ENCODE results near the gene FCGR1A. TPM values are rescaled to one million over a fixed set of nuclear protein-coding genes. Genes with fewer than 3 reads are reported as not detected.
"Not testable (repeated sequence)": the region's sequence is repeated elsewhere in the genome, so short reads cannot be mapped to it uniquely, and the experiment has no call there.

Gene FCGR1A
- total RNA-seq, result not detected

- not testable (repeated sequence) for H3K27ac Mint-ChIP-seq; H3K36me3 Mint-ChIP-seq (ENCODE audit: low read depth); H3K4me3 Mint-ChIP-seq; H3K9me3 Mint-ChIP-seq; H3K4me1 Mint-ChIP-seq; H3K27me3 Mint-ChIP-seq
- peak; percentile 39 for ATAC-seq (replicated peaks)
These were observed at the start of gene FCGR1A for GRCh38 chr1:149782600-149782999. Gene FCGR1A (plus strand): TSS chr1:149782694. CDS start chr1:149782744, 50 bp downstream.

- H3K36me3 Mint-ChIP-seq (ENCODE audit: low read depth); H3K4me1 Mint-ChIP-seq; H3K27me3 Mint-ChIP-seq; H3K27ac Mint-ChIP-seq; ATAC-seq (replicated peaks); H3K4me3 Mint-ChIP-seq; H3K9me3 Mint-ChIP-seq: not testable (repeated sequence)
These were observed 49.7 kb upstream of the FCGR1A start for GRCh38 chr1:149732781-149733180.

- not testable (repeated sequence) for H3K27me3 Mint-ChIP-seq; H3K4me3 Mint-ChIP-seq; H3K36me3 Mint-ChIP-seq (ENCODE audit: low read depth); ATAC-seq (replicated peaks); H3K9me3 Mint-ChIP-seq; H3K4me1 Mint-ChIP-seq; H3K27ac Mint-ChIP-seq
These were observed 47.8 kb upstream of the FCGR1A start for GRCh38 chr1:149734692-149735091.

DNA sequence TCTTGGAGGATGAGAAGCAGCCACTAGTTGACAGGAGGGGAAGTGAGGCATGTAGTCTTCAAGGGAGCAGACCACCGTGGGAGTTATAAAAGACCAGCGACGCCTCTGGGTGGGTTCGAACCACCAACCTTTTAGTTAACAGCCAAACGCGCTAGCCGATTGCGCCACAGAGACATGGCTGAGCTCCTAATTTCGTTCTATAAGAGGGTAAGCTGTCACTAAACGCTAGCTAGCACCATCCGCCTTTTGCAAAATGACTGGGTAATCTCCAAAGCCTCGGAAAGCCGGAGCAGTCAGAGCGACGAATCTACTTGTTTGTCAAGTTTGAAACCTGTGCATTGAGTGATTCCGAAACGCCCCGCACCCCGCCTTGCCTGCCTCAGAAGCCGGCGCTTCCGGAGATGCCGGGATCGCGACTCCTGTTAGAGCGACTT lies 42.3 kb upstream of the FCGR1A start:
- not testable (repeated sequence) for H3K9me3 Mint-ChIP-seq; H3K4me1 Mint-ChIP-seq; H3K27me3 Mint-ChIP-seq; H3K36me3 Mint-ChIP-seq (ENCODE audit: low read depth)
- H3K4me3 Mint-ChIP-seq, result peak overlapping the region; percentile 76
- peak; percentile 96 for ATAC-seq (replicated peaks)
- H3K27ac Mint-ChIP-seq, result peak overlapping the region; percentile 90

DNA sequence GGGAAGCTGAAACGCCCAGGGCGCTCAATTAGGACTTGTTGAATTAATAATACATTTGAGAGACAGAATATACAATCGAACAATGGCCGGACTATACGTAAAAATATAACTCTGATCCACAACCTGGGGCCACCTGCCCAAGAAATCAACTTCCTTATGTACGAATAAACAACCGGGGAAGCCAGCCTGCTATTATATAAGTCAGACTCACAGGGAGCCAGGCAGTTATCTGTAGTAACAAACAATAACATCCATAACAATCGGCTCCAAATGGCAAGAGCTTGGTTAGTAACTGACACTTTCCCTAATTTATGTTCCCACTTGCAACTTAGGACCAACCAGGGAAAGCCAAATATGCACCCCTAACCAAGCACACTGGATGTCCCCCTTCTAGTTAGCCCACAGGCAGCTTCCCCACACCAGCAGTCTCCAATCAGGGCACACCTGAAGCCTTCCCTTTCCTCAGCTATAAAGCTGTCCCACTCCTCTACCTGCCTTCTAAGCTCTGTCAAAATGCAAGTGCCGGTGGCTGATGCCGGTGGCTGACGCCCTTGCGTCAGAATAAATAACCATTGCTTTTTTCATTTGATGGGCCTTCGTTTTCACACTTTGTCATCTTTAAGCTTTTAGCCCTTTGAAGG lies 41.8 kb upstream of the FCGR1A start:
- H3K27ac Mint-ChIP-seq, result peak overlapping the region; percentile 90
- not testable (repeated sequence) for H3K4me1 Mint-ChIP-seq; H3K36me3 Mint-ChIP-seq (ENCODE audit: low read depth); H3K9me3 Mint-ChIP-seq; H3K27me3 Mint-ChIP-seq
- H3K4me3 Mint-ChIP-seq, result peak overlapping the region; percentile 76
- peak; percentile 32 for ATAC-seq (replicated peaks)

GRCh38 chr1:149741914-149742313 lies 40.6 kb upstream of the FCGR1A start:
- not testable (repeated sequence) for H3K27me3 Mint-ChIP-seq; ATAC-seq (replicated peaks); H3K36me3 Mint-ChIP-seq (ENCODE audit: low read depth); H3K27ac Mint-ChIP-seq; H3K9me3 Mint-ChIP-seq; H3K4me3 Mint-ChIP-seq; H3K4me1 Mint-ChIP-seq

DNA sequence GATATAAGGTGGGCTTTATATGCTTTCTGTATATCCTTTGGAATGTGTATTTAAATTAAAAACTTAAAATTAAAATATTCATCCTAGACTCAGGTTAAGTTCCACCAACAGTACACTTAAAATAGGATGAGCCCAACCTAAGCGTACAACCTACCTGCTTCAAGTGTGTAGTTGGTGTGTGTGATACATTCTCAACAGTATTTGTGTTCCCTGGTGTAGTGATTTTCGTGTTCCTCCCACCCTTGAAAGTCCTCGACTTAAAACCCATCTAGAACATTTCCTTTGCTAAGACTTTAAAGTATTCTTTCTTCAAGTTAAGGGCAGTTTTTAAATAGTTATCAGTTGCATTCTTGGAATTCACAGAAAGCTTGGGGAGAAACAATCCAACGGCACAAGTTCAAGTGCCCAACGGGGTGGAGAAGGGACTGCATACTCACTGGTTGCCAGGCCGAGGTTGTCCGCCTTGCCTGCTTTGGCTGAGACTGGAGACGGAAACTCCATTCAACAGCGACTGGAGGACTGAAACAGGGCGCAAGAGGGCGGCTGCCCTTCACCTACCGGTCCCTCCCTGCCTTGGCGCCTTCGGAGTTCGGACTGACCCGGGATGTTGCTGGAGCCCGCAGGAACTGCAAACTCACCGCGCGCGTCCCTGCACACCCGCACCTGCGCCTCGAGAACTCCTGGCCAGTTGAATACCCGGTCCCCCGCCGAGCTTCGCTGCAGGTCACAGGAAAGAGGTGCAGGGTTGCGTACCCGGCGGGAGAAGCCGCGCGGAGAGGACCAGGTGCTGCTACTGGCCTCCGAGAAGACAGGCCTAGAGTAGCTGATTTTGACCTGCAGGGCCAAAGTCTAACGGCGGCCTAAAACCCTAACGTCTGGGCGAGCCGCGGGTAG lies 35.8 kb upstream of the FCGR1A start:
- not testable (repeated sequence) for H3K27me3 Mint-ChIP-seq; H3K4me1 Mint-ChIP-seq; H3K27ac Mint-ChIP-seq; ATAC-seq (replicated peaks); H3K36me3 Mint-ChIP-seq (ENCODE audit: low read depth); H3K9me3 Mint-ChIP-seq
- H3K4me3 Mint-ChIP-seq, result peak overlapping the region; percentile 63

DNA sequence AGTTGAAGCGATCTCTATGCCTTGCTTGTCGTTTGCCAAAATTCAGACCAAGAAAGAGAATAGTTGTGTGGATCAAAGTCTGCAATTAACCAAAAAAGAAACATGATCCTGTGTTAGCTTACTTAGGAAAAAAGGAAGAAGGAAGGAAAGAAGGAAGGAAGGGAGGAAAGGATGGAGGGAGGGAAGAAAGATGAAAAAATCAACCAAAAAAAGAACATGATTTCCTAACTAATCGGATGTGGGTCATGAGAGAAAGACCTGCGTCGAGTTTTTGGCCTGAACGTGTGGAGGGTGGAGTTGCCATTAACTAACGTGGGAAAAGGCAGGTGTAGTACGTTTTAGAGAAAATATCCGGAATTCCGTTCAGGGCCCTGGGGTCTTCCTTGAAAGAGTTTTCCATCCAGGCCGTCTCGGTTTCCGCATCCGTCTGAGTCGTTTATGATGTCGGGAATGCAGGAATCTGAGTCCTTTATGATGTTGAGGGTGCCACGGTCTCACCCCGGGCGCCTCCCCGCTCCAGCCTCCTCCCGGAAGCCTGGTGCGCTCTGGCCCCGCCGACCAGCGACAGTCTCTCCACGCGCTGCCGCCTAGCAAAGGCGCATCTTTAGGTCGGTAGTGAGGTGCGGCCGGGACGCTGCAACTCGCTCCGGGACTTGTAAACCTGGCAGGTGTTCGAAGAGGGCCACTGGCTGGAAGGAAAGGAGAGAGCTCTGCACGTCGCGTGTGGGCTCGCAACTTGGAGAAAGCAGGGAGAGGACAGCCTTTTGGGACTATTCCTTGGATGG lies 34.9 kb upstream of the FCGR1A start:
- H3K36me3 Mint-ChIP-seq (ENCODE audit: low read depth); H3K27ac Mint-ChIP-seq; H3K27me3 Mint-ChIP-seq; H3K4me1 Mint-ChIP-seq; H3K9me3 Mint-ChIP-seq: not testable (repeated sequence)
- peak; percentile 80 for ATAC-seq (replicated peaks)
- peak overlapping the region; percentile 63 for H3K4me3 Mint-ChIP-seq

GRCh38 chr1:149748144-149748500 lies 34.4 kb upstream of the FCGR1A start:
- H3K4me1 Mint-ChIP-seq; H3K36me3 Mint-ChIP-seq (ENCODE audit: low read depth); H3K27me3 Mint-ChIP-seq; H3K27ac Mint-ChIP-seq; H3K9me3 Mint-ChIP-seq; ATAC-seq (replicated peaks): not testable (repeated sequence)
- H3K4me3 Mint-ChIP-seq, result peak overlapping the region; percentile 63

DNA sequence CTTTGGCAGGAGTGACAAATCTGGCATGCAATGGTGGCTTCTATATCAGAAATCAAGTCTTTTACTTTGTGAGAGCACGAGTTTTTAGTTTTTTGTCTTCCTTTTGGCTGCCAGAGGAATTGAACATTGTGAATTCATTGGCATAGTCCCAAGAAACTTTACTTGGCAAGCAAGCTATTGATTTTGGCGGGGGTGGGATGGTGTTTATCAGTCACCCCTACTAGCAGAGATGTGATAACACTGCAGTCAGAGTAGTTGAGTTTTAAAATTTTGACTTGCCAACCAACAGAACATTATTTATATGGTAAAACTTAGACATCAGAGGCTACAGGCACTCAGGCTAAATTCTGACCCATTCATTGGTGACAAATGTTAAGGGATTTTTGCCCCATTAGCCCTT lies 31.9 kb upstream of the FCGR1A start:
- not testable (repeated sequence) for H3K4me1 Mint-ChIP-seq

GRCh38 chr1:149752186-149752585 lies 30.3 kb upstream of the FCGR1A start:
- not testable (repeated sequence) for H3K4me3 Mint-ChIP-seq; H3K4me1 Mint-ChIP-seq; H3K36me3 Mint-ChIP-seq (ENCODE audit: low read depth); H3K27ac Mint-ChIP-seq; H3K27me3 Mint-ChIP-seq; ATAC-seq (replicated peaks); H3K9me3 Mint-ChIP-seq

More for the DNA sequence above, 31.9 kb upstream of the FCGR1A start:
- not testable (repeated sequence) for H3K27me3 Mint-ChIP-seq; H3K27ac Mint-ChIP-seq; H3K4me3 Mint-ChIP-seq; ATAC-seq (replicated peaks); H3K9me3 Mint-ChIP-seq; H3K36me3 Mint-ChIP-seq (ENCODE audit: low read depth)

DNA sequence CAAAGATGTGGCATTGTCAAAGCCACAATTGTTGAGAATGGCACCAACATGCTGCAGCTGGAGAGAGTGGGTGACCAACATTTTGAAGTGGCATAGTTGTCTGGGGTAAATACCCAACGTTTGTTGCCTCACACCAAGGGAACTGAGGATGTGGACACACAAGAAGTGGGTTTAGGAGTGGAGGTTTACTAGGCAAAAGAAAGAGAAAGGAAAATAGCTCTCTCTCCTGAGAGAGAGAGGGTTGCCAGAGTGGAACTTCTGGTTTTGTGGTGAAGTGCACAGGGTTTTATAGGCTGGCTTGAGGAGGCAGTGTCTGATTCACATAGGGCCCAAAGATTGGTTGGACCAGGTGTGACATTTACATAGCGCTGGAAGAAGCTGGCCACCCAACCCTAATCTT lies 29.0 kb upstream of the FCGR1A start:
- H3K27me3 Mint-ChIP-seq; H3K4me1 Mint-ChIP-seq; H3K27ac Mint-ChIP-seq; H3K4me3 Mint-ChIP-seq; H3K9me3 Mint-ChIP-seq; H3K36me3 Mint-ChIP-seq (ENCODE audit: low read depth); ATAC-seq (replicated peaks): not testable (repeated sequence)

DNA sequence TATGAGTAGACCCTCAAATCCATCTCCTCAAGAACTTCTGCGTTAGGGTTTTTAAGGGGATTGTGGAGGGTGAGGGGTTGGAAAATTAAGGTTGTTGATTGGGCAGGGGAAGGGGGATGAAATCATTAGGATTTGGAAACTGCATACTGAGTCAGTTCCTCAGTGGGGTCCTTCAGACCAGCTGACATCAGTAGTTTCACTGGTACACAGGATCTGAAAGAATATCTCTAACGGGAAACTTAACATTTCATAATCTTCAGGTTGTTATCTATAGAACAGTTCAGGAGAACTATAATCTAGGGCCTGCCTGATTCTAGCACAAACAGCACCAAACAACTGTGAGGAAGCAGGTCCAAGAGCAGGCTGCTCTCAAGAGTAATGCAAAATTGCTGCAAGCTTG lies 27.2 kb upstream of the FCGR1A start:
- not testable (repeated sequence) for H3K27me3 Mint-ChIP-seq; H3K9me3 Mint-ChIP-seq; ATAC-seq (replicated peaks); H3K4me3 Mint-ChIP-seq; H3K36me3 Mint-ChIP-seq (ENCODE audit: low read depth); H3K27ac Mint-ChIP-seq; H3K4me1 Mint-ChIP-seq

GRCh38 chr1:149762294-149762693 lies 20.2 kb upstream of the FCGR1A start:
- not testable (repeated sequence) for H3K36me3 Mint-ChIP-seq (ENCODE audit: low read depth); H3K9me3 Mint-ChIP-seq; H3K27me3 Mint-ChIP-seq; H3K27ac Mint-ChIP-seq; H3K4me3 Mint-ChIP-seq; H3K4me1 Mint-ChIP-seq
- peak; percentile 46 for ATAC-seq (replicated peaks)
